Activated T-cell treated with anti-CD3 and anti-CD28 coated beads, Interleukin-2, amount 50 U/mL, for 1 hour (primary cell): ENCODE data around the gene FBXL19.

Source experiments
- DNase-seq: peaks from one replicate; pipeline ENCODE4 v3.0.0-alpha.2; 2020

The FBXL19 gene

GRCh38 chr16:30947859-30948666 lies 24.7 kb downstream of the FBXL19 start:
- peak; percentile 34 for DNase-seq

- peak; percentile 52 for DNase-seq
These were observed 25.6 kb downstream of the FBXL19 start, which contains the start of gene ORAI3 for GRCh38 chr16:30948667-30949649. TSS of gene ORAI3 (plus strand) at chr16:30949068. CDS start at chr16:30949290, 222 bp downstream.

GRCh38 chr16:30949650-30950515 lies 26.5 kb downstream of the FBXL19 start:
- peak; percentile 39 for DNase-seq

- no peak for DNase-seq
These were observed 27.2 kb downstream of the FBXL19 start for GRCh38 chr16:30950516-30951065.

GRCh38 chr16:30951193-30951592 lies 27.8 kb downstream of the FBXL19 start:
- DNase-seq = no peak

GRCh38 chr16:30951750-30952149 lies 28.4 kb downstream of the FBXL19 start:
- no peak for DNase-seq

- no peak for DNase-seq
These were observed 29.7 kb downstream of the FBXL19 start for GRCh38 chr16:30953111-30953510.

- peak; percentile 63 for DNase-seq
These were observed 30.2 kb downstream of the FBXL19 start for GRCh38 chr16:30953511-30954124.

GRCh38 chr16:30954993-30955392 lies 31.6 kb downstream of the FBXL19 start:
- no peak for DNase-seq

GRCh38 chr16:30956601-30957455 lies 33.5 kb downstream of the FBXL19 start:
- DNase-seq = peak; percentile 89

- peak; percentile 95 for DNase-seq
These were observed 34.2 kb downstream of the FBXL19 start, which contains the start of gene SETD1A for GRCh38 chr16:30957456-30958174. TSS of gene SETD1A (plus strand) at chr16:30957754. CDS start at chr16:30958732, 978 bp downstream.

GRCh38 chr16:30958175-30959079 lies 35.1 kb downstream of the FBXL19 start:
- peak; percentile 28 for DNase-seq

GRCh38 chr16:30961384-30961783 lies 38.0 kb downstream of the FBXL19 start:
- no peak for DNase-seq

GRCh38 chr16:30963925-30964511 lies 40.6 kb downstream of the FBXL19 start:
- no peak for DNase-seq

GRCh38 chr16:30964574-30965226 lies 41.3 kb downstream of the FBXL19 start:
- DNase-seq = no peak

GRCh38 chr16:30965436-30965835 lies 42.1 kb downstream of the FBXL19 start:
- no peak for DNase-seq

- DNase-seq = no peak
These were observed 42.8 kb downstream of the FBXL19 start for GRCh38 chr16:30966033-30966619.
